ENCODE measurements around the gene ZNF22.

The ZNF22 gene

GRCh38 chr10:44997105-44997748 is 3.5 kb upstream of the ZNF22 start:
- TF ChIP-seq, protein P1, sequence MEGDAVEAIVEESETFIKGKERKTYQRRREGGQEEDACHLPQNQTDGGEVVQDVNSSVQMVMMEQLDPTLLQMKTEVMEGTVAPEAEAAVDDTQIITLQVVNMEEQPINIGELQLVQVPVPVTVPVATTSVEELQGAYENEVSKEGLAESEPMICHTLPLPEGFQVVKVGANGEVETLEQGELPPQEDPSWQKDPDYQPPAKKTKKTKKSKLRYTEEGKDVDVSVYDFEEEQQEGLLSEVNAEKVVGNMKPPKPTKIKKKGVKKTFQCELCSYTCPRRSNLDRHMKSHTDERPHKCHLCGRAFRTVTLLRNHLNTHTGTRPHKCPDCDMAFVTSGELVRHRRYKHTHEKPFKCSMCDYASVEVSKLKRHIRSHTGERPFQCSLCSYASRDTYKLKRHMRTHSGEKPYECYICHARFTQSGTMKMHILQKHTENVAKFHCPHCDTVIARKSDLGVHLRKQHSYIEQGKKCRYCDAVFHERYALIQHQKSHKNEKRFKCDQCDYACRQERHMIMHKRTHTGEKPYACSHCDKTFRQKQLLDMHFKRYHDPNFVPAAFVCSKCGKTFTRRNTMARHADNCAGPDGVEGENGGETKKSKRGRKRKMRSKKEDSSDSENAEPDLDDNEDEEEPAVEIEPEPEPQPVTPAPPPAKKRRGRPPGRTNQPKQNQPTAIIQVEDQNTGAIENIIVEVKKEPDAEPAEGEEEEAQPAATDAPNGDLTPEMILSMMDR (IDR thresholded peaks at IDR 0.05; ENCODE audit: borderline replicate concordance, insufficient read depth, low read depth, low read length), result no peak
- H3K4me3 ChIP-seq (ENCODE audit: low read depth, low read length), result no peak overlapping the region

DNA sequence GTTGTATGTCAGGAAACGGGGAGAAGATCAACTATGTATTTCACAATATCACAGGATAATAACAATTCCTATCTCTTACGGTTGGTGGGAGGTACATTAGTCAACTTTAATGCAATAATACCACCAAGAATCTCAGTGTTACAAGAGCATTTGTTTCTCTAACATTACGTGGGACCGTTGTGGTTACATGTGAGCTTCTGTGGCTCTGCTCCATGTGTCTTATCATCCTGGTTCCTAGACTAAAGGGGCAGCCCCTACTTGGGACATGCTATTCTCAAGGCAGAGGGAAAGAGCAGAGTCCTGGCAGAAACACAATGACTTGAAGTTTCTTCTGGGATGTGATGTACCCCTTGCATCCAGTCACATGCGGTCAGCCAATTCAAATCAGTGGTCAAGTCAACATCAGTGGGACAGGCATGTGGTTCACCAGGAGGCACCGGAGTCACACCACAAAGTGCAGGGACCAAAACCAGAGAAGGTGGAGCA is 2.5 kb upstream of the ZNF22 start:
- H3K4me3 ChIP-seq (ENCODE audit: low read depth, low read length), result no peak overlapping the region
- TF ChIP-seq, protein P1 (IDR thresholded peaks at IDR 0.05; ENCODE audit: borderline replicate concordance, insufficient read depth, low read depth, low read length), result no peak

DNA sequence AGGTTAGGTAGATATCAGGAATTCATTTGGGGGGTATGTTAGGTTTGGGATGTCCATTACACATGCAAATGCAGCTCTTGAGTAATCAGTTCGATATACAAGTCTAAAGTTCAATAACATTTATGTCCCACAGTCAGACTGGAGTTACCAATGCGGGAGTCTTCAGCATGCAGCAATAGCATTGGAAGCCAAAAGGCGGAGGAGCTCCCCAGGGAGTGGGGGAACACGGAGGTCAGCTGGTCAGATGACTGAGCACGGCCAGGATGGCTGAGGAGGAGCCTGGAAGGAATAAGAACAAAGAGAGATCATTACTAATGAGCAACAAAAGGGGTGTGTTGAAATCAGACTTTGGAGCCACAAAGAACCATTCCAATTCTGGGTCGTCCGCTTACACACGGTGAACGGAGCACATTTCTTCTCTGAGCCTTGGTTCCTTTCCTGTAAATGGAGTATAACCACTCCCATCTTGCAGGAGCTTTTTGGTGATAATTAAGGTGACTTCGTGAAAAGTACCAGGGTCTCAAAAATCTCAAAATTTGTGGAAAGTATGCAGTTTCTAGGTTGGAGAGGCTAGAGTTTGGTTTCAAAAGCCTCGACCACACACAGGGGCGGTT is 478 bp upstream of the ZNF22 start:
- peak overlapping the region; percentile 63 for H3K4me3 ChIP-seq (ENCODE audit: low read depth, low read length)
- TF ChIP-seq, protein P1 (IDR thresholded peaks at IDR 0.05; ENCODE audit: borderline replicate concordance, insufficient read depth, low read depth, low read length), result no peak

DNA sequence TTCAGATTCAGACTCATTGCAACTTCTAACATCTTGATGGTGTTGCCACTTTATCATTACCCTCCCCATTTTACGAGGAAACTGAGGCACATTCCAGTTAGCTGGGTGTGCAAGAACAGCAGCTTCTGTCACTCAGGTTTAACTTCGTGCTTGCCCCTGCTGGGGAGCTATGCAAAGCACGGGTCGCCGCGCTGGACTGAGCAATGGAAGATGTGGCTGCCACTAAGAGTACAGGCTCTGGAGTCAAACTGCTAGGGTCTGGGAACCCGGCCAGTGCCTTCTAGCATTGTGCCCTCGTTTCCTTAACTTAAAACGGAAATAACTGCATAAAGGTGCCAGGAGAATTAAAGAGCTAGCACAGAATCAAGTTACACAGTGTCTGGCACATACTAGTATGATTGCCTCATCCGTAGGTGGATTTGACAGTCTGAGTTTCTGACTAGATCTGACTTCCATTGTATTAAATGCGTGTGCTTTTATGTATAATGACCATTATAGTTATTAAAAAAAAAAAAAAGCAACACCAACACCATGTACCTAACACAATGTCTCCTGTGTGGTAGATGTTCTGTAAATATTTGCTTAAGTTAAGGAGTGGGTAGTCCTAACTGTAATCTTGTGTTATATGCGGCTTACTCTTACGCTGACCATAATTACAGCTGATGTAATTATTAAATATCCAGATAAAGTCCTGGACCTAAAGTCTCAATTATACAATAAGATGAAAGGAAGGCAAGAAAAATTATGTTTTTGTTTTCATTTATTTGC is 842 bp downstream of the ZNF22 start:
- TF ChIP-seq, protein P1 (IDR thresholded peaks at IDR 0.05; ENCODE audit: borderline replicate concordance, insufficient read depth, low read depth, low read length), result peak; percentile 41; the same call in 1 of the 2 replicates
- H3K4me3 ChIP-seq (ENCODE audit: low read depth, low read length), result peak overlapping the region; percentile 63

DNA sequence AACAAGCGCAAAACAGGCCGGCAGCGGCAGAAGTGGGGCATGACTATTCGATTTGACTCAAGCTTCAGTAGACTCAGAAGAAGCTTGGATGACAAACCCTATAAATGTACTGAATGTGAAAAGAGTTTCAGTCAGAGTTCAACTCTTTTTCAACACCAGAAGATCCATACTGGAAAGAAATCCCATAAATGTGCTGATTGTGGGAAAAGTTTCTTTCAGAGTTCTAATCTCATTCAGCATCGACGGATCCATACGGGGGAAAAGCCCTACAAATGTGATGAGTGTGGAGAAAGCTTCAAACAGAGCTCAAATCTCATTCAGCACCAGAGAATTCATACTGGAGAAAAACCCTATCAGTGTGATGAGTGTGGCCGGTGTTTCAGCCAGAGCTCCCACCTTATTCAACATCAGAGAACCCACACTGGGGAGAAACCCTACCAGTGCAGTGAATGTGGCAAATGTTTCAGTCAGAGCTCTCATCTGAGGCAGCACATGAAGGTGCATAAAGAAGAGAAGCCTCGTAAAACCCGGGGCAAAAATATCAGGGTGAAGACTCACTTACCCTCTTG is 2.8 kb downstream of the ZNF22 start:
- TF ChIP-seq, protein P1 (IDR thresholded peaks at IDR 0.05; ENCODE audit: borderline replicate concordance, insufficient read depth, low read depth, low read length), result no peak
- H3K4me3 ChIP-seq (ENCODE audit: low read depth, low read length), result no peak overlapping the region

DNA sequence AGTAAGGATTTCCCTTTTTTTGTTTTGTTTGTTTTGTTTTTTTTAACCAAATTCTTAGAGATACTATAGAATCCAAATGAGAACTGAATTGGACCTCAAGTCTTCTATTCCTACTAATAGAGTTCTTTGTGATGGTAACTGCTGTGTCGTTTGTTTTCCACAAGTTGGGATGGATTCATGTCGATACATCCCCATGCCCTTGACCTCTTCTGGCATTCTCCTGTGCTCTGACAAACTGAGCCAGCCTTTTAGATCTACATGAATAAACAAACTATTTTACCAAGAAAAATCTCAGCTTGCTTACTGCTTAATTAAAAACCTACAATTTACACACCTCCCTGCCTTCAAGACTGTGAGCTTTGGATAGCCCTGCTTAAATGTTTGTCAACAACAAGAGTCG is 3.9 kb downstream of the ZNF22 start:
- TF ChIP-seq, protein P1 (IDR thresholded peaks at IDR 0.05; ENCODE audit: borderline replicate concordance, insufficient read depth, low read depth, low read length), result no peak
- no peak overlapping the region for H3K4me3 ChIP-seq (ENCODE audit: low read depth, low read length)

All from GM12875 (cell line).